GM18499 (cell line): ENCODE measurements around the gene TNIP3.
"Not testable (repeated sequence)": the region's sequence is repeated elsewhere in the genome, so short reads cannot be mapped to it uniquely, and the experiment has no call there.

Experiments
- ATAC-seq: cut with Tn5 transposase; IDR thresholded peaks from one replicate; pipeline ENCODE4 v1.9.1; 2021; ENCODE audit warnings: moderate number of reproducible peaks; ENCODE audit not compliant: insufficient read depth, unreplicated experiment

Gene TNIP3

GRCh38 chr4:121164291-121164690 lies at the start of gene TNIP3:
Gene TNIP3, minus strand, starts transcription at chr4:121164321. Its CDS starts 196 bp downstream, at chr4:121164125.
- no peak for ATAC-seq

- no peak for ATAC-seq
These were observed 48.7 kb upstream of the TNIP3 start for GRCh38 chr4:121212806-121213205.

- no peak for ATAC-seq
These were observed 45.0 kb upstream of the TNIP3 start for GRCh38 chr4:121209171-121209570.

- no peak for ATAC-seq
These were observed 44.3 kb upstream of the TNIP3 start for GRCh38 chr4:121208244-121209007.

GRCh38 chr4:121205777-121206176 lies 41.7 kb upstream of the TNIP3 start:
- not testable (repeated sequence) for ATAC-seq

- ATAC-seq, result peak; percentile 84
These were observed 36.8 kb upstream of the TNIP3 start for GRCh38 chr4:121200795-121201472.

- peak; percentile 61 for ATAC-seq
These were observed 35.8 kb upstream of the TNIP3 start for GRCh38 chr4:121199742-121200561.

- ATAC-seq, result no peak
These were observed 34.1 kb upstream of the TNIP3 start for GRCh38 chr4:121198251-121198650.

- no peak for ATAC-seq
These were observed 31.5 kb upstream of the TNIP3 start for GRCh38 chr4:121195649-121196048.

GRCh38 chr4:121192480-121192879 lies 28.4 kb upstream of the TNIP3 start:
- peak; percentile 29 for ATAC-seq

- no peak for ATAC-seq
These were observed 27.9 kb upstream of the TNIP3 start for GRCh38 chr4:121192013-121192412.

GRCh38 chr4:121191361-121191760 lies 27.2 kb upstream of the TNIP3 start:
- no peak for ATAC-seq

- no peak for ATAC-seq
These were observed 26.3 kb upstream of the TNIP3 start for GRCh38 chr4:121190389-121190788.

GRCh38 chr4:121189326-121190215 lies 25.4 kb upstream of the TNIP3 start:
- ATAC-seq, result peak; percentile 84

GRCh38 chr4:121187206-121187605 lies 23.1 kb upstream of the TNIP3 start:
- no peak for ATAC-seq

- peak; percentile 38 for ATAC-seq
These were observed 21.8 kb upstream of the TNIP3 start for GRCh38 chr4:121185960-121186359.

- no peak for ATAC-seq
These were observed 19.9 kb upstream of the TNIP3 start for GRCh38 chr4:121183989-121184388.

- ATAC-seq, result no peak
These were observed 19.2 kb upstream of the TNIP3 start for GRCh38 chr4:121183361-121183760.

- ATAC-seq, result no peak
These were observed 18.2 kb upstream of the TNIP3 start for GRCh38 chr4:121182296-121182695.

- no peak for ATAC-seq
These were observed 17.4 kb upstream of the TNIP3 start for GRCh38 chr4:121181493-121181892.
